Ascending aorta (tissue), 2 donors: ENCODE results near the gene ENKD1. TPM values are rescaled to one million over a fixed set of nuclear protein-coding genes. Genes with fewer than 3 reads are reported as not detected.

ENCODE experiments used
- DNase-seq, 2 donors: peaks; one replicate each; pipeline ENCODE4 v3.0.0-alpha.2; 2019; ENCODE audit warnings: low spot score in 2 of 2
- H3K27ac ChIP-seq, 2 donors: fragments of 200-600 bp; sonication (generic); one replicate each; pipeline ENCODE4 v1.5.1; 2016 to 2017; ENCODE audit warnings: mild to moderate bottlenecking in 1 of 2
- H3K27me3 ChIP-seq: fragments of 200-600 bp; sonication (generic); one replicate; pipeline ENCODE4 v1.5.1; 2017
- H3K36me3 ChIP-seq, 2 donors: fragments of 200-600 bp; sonication (generic); one replicate each; pipeline ENCODE4 v1.5.1; 2016
- H3K4me1 ChIP-seq, 2 donors: fragments of 200-600 bp; sonication (generic); one replicate each; pipeline ENCODE4 v1.5.1; 2016 to 2017; ENCODE audit warnings: mild to moderate bottlenecking in 1 of 2
- H3K4me3 ChIP-seq, 2 donors: fragments of 200-600 bp; sonication (generic); one replicate each; pipeline ENCODE4 v1.5.1; 2016 to 2017; ENCODE audit warnings: mild to moderate bottlenecking in 1 of 2
- H3K9me3 ChIP-seq, 2 donors: fragments of 200-600 bp; sonication (generic); one replicate each; pipeline ENCODE4 v1.5.1; 2016
- intact Hi-C: fragments of 100-400 bp; cut with DNase I; formaldehyde crosslinking; loops from one replicate; pipeline ENCODE4 v1.15.1; 2023
- total RNA-seq: library from RNA; depleted of rRNA; stranded (reverse); fragments of >200 nt; gene quantifications from one replicate; pipeline ENCODE4 v1.1.0, GENCODE V29; 2016
- TF ChIP-seq, protein P1 (sequence below), 3 experiments: fragments of 200-600 bp in 2 of 3; fragments of 450-650 bp in 1 of 3; sonication (generic) in 2 of 3; IDR thresholded peaks; one replicate each; pipeline ENCODE4 v1.5.1; 2016 to 2019; ENCODE audit warnings: antibody characterized with exemption in 3 of 3, mild to moderate bottlenecking in 1 of 3, moderate library complexity in 1 of 3

The ENKD1 gene
- total RNA-seq, 1 donor from 2014 or later = 42.5 TPM

DNA sequence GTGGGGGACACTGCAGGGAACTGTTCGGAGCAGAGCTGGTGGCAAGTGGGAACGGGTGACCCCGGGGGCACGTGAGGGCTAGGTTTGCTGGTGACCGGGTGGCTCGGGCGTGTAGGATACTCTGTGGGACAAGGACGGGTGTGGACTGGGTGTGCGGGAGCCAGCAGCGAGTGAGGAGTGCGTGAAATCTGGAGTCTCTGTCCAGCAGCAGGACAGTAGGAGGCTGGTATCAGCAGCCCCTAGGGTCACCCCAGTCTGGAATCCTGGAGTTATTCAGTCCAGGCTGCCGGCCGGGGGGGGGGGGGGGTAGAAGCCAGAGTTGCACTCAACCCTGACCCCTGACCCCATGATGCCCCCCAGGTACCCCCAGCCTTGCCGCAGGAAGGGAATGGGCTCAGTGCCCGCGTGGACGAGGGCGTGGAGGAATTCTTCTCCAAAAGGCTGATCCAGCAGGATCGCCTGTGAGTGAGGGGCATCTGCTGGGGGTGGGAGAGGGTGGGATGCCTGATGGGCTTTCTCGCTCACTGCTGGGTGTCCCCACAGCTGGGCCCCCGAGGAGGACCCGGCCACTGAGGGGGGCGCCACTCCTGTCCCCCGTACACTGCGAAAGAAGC lies 12.7 kb downstream of the ENKD1 start:
- DNase-seq = no peak

DNA sequence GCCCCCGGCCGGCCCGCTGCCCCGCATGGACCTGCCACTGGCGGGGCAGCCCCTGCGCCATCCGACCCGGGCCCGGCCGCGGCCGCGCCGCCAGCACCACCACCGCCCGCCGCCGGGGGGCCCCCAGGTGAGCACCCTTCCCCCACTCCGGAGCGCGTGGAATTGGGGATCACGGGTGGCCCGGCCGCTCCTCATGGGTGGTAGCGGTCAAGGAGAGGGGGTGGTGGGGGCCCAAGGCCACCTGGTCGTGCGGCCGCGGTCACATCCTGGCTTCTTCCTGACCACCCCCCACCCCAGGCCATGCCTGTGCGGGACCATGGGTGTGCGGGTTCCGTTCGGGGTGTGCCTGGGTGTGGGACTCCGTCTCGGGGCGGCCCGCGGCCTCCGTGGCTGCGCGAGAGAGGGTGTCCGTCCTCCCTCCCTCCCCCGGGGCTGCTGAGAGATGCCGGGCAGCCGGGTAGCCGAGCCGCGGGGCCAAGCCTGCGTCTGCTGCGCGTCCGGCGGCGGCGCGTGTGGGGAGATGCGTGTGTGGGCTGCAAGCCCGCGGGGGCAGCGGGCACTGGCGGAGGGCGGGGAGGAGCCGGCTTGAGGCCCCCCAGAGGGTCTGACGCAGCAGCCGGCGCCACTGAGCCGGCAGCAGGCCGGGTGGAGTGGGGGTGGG lies 13.3 kb downstream of the ENKD1 start:
- Histone ChIP-seq H3K9me3 (no peaks in the 10 kb centered on the region), H3K27ac (no peak overlapping the region), H3K4me1 (peaks cover 5 to 7% of the 10 kb centered on the region in 2 donors), H3K36me3 (peaks cover 0 to 12% of the 10 kb centered on the region in 2 donors), H3K27me3 (peaks cover 19% of the 10 kb centered on the region), H3K4me3 (peak overlapping the region; percentile 43 to 54)
- intact Hi-C loops = no loop called here
- TF ChIP-seq, protein P1, sequence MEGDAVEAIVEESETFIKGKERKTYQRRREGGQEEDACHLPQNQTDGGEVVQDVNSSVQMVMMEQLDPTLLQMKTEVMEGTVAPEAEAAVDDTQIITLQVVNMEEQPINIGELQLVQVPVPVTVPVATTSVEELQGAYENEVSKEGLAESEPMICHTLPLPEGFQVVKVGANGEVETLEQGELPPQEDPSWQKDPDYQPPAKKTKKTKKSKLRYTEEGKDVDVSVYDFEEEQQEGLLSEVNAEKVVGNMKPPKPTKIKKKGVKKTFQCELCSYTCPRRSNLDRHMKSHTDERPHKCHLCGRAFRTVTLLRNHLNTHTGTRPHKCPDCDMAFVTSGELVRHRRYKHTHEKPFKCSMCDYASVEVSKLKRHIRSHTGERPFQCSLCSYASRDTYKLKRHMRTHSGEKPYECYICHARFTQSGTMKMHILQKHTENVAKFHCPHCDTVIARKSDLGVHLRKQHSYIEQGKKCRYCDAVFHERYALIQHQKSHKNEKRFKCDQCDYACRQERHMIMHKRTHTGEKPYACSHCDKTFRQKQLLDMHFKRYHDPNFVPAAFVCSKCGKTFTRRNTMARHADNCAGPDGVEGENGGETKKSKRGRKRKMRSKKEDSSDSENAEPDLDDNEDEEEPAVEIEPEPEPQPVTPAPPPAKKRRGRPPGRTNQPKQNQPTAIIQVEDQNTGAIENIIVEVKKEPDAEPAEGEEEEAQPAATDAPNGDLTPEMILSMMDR (IDR thresholded peaks at IDR 0.05) = no peak
- DNase-seq = no peak

More for the DNA sequence above, 12.7 kb downstream of the ENKD1 start:
- Histone ChIP-seq H3K9me3 (no peaks in the 10 kb centered on the region), H3K27ac (no peak overlapping the region), H3K27me3 (peaks cover 15% of the 10 kb centered on the region), H3K4me1 (peaks cover 5 to 12% of the 10 kb centered on the region in 2 donors), H3K4me3 (peak overlapping the region; percentile 43 to 54), H3K36me3 (peaks cover 0 to 16% of the 10 kb centered on the region in 2 donors)
- intact Hi-C loops = no loop called here
- TF ChIP-seq, protein P1 (IDR thresholded peaks at IDR 0.05) = no peak

DNA sequence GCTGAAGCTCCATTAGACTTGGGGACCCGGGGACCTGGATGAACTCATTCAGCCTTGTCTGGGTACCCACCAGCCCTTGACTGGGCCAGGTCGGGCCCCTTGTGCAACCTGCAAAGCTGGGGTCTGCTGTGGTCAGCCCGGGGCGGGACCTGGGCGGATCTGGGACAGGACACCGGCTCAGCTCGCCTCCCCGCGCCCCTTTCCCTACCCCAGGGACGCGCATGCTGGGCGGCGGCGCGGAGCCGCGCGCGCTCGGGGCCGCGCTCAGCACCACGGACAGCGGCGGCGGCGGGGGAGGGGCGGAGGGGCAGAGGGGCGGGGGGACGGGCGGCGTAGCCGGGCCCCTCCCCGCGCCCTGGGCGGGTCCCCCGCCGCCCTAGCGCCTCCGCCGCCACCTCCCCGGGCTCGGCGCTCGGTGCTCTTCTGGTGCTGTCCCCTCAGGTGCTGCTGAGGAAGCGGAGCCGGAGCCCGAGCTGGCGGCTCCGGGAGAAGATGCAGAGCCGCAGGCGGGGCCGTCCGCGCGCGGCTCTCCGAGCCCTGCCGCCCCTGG lies 13.9 kb downstream of the ENKD1 start:
- Histone ChIP-seq H3K36me3 (peaks cover 0 to 6% of the 10 kb centered on the region in 2 donors), H3K9me3 (no peaks in the 10 kb centered on the region), H3K27me3 (peaks cover 25% of the 10 kb centered on the region), H3K4me1 (peaks cover 5 to 7% of the 10 kb centered on the region in 2 donors), H3K27ac (no peak overlapping the region), H3K4me3 (peak overlapping the region; percentile 43 to 54)
- DNase-seq = no peak
- intact Hi-C loops = no loop called here
- TF ChIP-seq, protein P1 (IDR thresholded peaks at IDR 0.05) = no peak

DNA sequence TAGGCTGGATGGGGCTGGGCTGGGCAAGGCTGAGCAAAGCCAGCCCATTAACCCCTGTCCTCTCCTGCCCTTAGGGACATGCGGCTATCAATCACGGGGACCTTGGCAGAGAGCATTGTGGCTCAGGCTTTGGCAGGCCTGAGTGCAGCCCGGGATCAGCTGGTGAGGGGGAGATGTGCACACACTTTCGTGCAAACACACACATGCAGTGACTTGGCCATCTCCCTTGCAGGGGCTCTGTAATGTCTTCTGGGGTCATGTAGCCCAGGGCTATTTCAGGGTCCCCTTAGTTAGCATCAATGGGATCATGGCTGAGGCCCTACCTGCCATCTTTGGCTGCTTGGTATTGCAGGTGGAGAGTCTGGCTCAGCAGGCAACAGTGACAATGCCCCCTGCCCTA lies 14.7 kb downstream of the ENKD1 start:
- H3K9me3 ChIP-seq = no peaks in the 10 kb centered on the region
- intact Hi-C loops = no loop called here
- no peak for DNase-seq
- H3K27ac ChIP-seq = no peak overlapping the region
- peaks cover 0 to 4% of the 10 kb centered on the region in 2 donors for H3K36me3 ChIP-seq
- H3K27me3 ChIP-seq = peaks cover 27% of the 10 kb centered on the region
- H3K4me3 ChIP-seq = no peak overlapping the region
- TF ChIP-seq, protein P1 (IDR thresholded peaks at IDR 0.05) = no peak
- peaks cover 5 to 7% of the 10 kb centered on the region in 2 donors for H3K4me1 ChIP-seq

DNA sequence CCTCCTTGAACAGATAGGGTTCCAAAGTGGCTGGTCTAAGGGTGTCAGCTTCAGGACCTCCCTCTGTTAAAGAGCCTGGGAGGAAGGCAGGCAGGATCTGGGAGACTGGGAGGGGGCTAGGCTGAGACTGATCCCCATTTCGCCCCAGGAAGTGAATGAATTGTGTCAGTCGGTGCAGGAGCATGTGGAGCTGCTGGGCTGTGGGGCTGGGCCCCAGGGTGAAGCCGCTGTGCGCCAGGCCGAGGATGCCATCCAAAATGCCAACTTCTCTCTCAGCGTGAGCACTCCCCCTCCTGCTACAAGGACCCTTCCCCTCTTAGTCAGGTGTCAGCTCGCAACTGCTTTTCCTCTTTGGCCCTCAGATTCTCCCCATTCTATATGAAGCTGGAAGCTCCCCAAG lies 15.5 kb downstream of the ENKD1 start:
- Histone ChIP-seq H3K9me3 (no peaks in the 10 kb centered on the region), H3K36me3 (no peaks in the 10 kb centered on the region), H3K27me3 (peaks cover 30% of the 10 kb centered on the region), H3K4me1 (peaks cover 5 to 7% of the 10 kb centered on the region in 2 donors), H3K4me3 (no peak overlapping the region), H3K27ac (no peak overlapping the region)
- intact Hi-C loops = no loop called here
- no peak for DNase-seq
- TF ChIP-seq, protein P1 (IDR thresholded peaks at IDR 0.05) = no peak
